ENCODE results near the gene BNC2. TPM values are rescaled to one million over a fixed set of nuclear protein-coding genes. Genes with fewer than 3 reads are reported as not detected.
"Not testable (repeated sequence)": the region's sequence is repeated elsewhere in the genome, so short reads cannot be mapped to it uniquely, and the experiment has no call there.

BNC2 gene
- total RNA-seq, 1 experiment from 2014 or later, result 4.9 TPM

GRCh38 chr9:16480584-16480983, 389.9 kb downstream of the BNC2 start:
- not testable (repeated sequence) for H3K4me3 ChIP-seq; H3K4me1 ChIP-seq (replicated peaks); H3K27me3 ChIP-seq (replicated peaks); H3K27ac ChIP-seq; DNase-seq (ENCODE audit: low read depth in 1 of 2, low spot score in 2 of 2); H3K9me3 ChIP-seq (replicated peaks); H3K36me3 ChIP-seq

- Histone ChIP-seq H3K9me3 (replicated peaks) (no peaks in the 10 kb centered on the region), H3K27me3 (replicated peaks) (no peaks in the 10 kb centered on the region), H3K27ac (no peak overlapping the region), H3K4me3 (no peak overlapping the region), H3K4me1 (replicated peaks) (no peaks in the 10 kb centered on the region), H3K36me3 (no peaks in the 10 kb centered on the region)
- DNase-seq (ENCODE audit: low read depth in 1 of 2, low spot score in 2 of 2), result no peak
Observed at GRCh38 chr9:16475996-16476395, 394.5 kb downstream of the BNC2 start.

- Histone ChIP-seq H3K36me3 (no peaks in the 10 kb centered on the region), H3K4me1 (replicated peaks) (no peaks in the 10 kb centered on the region), H3K4me3 (no peak overlapping the region), H3K9me3 (replicated peaks) (no peaks in the 10 kb centered on the region), H3K27me3 (replicated peaks) (no peaks in the 10 kb centered on the region), H3K27ac (no peak overlapping the region)
- DNase-seq (ENCODE audit: low read depth in 1 of 2, low spot score in 2 of 2), result no peak
Observed at GRCh38 chr9:16475257-16475656, 395.2 kb downstream of the BNC2 start.

GRCh38 chr9:16469184-16469583, 401.3 kb downstream of the BNC2 start:
- H3K4me1 ChIP-seq (replicated peaks), result no peaks in the 10 kb centered on the region
- no peak overlapping the region for H3K4me3 ChIP-seq
- H3K27me3 ChIP-seq (replicated peaks), result no peaks in the 10 kb centered on the region
- H3K9me3 ChIP-seq (replicated peaks), result no peaks in the 10 kb centered on the region
- no peak for DNase-seq (ENCODE audit: low read depth in 1 of 2, low spot score in 2 of 2)
- no peak overlapping the region for H3K27ac ChIP-seq
- no peaks in the 10 kb centered on the region for H3K36me3 ChIP-seq

GRCh38 chr9:16461851-16462250, 408.6 kb downstream of the BNC2 start:
- H3K4me1 ChIP-seq (replicated peaks), result no peaks in the 10 kb centered on the region
- H3K27ac ChIP-seq, result no peak overlapping the region
- DNase-seq (ENCODE audit: low read depth in 1 of 2, low spot score in 2 of 2), result no peak
- H3K27me3 ChIP-seq (replicated peaks), result no peaks in the 10 kb centered on the region
- H3K9me3 ChIP-seq (replicated peaks), result no peaks in the 10 kb centered on the region
- no peak overlapping the region for H3K4me3 ChIP-seq
- no peaks in the 10 kb centered on the region for H3K36me3 ChIP-seq

GRCh38 chr9:16461137-16461840, 409.2 kb downstream of the BNC2 start:
- no peak for DNase-seq (ENCODE audit: low read depth in 1 of 2, low spot score in 2 of 2)
- H3K27me3 ChIP-seq (replicated peaks), result no peaks in the 10 kb centered on the region
- no peaks in the 10 kb centered on the region for H3K36me3 ChIP-seq
- no peaks in the 10 kb centered on the region for H3K4me1 ChIP-seq (replicated peaks)
- no peak overlapping the region for H3K27ac ChIP-seq
- no peak overlapping the region for H3K4me3 ChIP-seq
- H3K9me3 ChIP-seq (replicated peaks), result no peaks in the 10 kb centered on the region

- no peak overlapping the region for H3K4me3 ChIP-seq
- H3K27ac ChIP-seq, result no peak overlapping the region
- H3K36me3 ChIP-seq, result no peaks in the 10 kb centered on the region
- no peak for DNase-seq (ENCODE audit: low read depth in 1 of 2, low spot score in 2 of 2)
- no peaks in the 10 kb centered on the region for H3K27me3 ChIP-seq (replicated peaks)
- no peaks in the 10 kb centered on the region for H3K9me3 ChIP-seq (replicated peaks)
- no peaks in the 10 kb centered on the region for H3K4me1 ChIP-seq (replicated peaks)
Observed at GRCh38 chr9:16460696-16461095, 409.8 kb downstream of the BNC2 start.

GRCh38 chr9:16459421-16460148, 410.9 kb downstream of the BNC2 start:
- Histone ChIP-seq H3K27ac (no peak overlapping the region), H3K4me3 (no peak overlapping the region), H3K9me3 (replicated peaks) (no peaks in the 10 kb centered on the region), H3K4me1 (replicated peaks) (no peaks in the 10 kb centered on the region), H3K27me3 (replicated peaks) (no peaks in the 10 kb centered on the region), H3K36me3 (no peaks in the 10 kb centered on the region)
- no peak for DNase-seq (ENCODE audit: low read depth in 1 of 2, low spot score in 2 of 2)

GRCh38 chr9:16458696-16459420, 411.6 kb downstream of the BNC2 start:
- Histone ChIP-seq H3K4me1 (replicated peaks) (no peaks in the 10 kb centered on the region), H3K36me3 (no peaks in the 10 kb centered on the region), H3K27me3 (replicated peaks) (no peaks in the 10 kb centered on the region), H3K9me3 (replicated peaks) (no peaks in the 10 kb centered on the region), H3K27ac (no peak overlapping the region), H3K4me3 (no peak overlapping the region)
- no peak for DNase-seq (ENCODE audit: low read depth in 1 of 2, low spot score in 2 of 2)

- H3K36me3 ChIP-seq, result no peaks in the 10 kb centered on the region
- H3K9me3 ChIP-seq (replicated peaks), result no peaks in the 10 kb centered on the region
- H3K4me3 ChIP-seq, result no peak overlapping the region
- no peak for DNase-seq (ENCODE audit: low read depth in 1 of 2, low spot score in 2 of 2)
- no peaks in the 10 kb centered on the region for H3K4me1 ChIP-seq (replicated peaks)
- H3K27ac ChIP-seq, result no peak overlapping the region
- H3K27me3 ChIP-seq (replicated peaks), result no peaks in the 10 kb centered on the region
Observed at GRCh38 chr9:16455842-16456241, 414.6 kb downstream of the BNC2 start.

GRCh38 chr9:16453390-16453789, 417.1 kb downstream of the BNC2 start:
- no peak overlapping the region for H3K4me3 ChIP-seq
- no peaks in the 10 kb centered on the region for H3K9me3 ChIP-seq (replicated peaks)
- no peak for DNase-seq (ENCODE audit: low read depth in 1 of 2, low spot score in 2 of 2)
- H3K27me3 ChIP-seq (replicated peaks), result no peaks in the 10 kb centered on the region
- no peaks in the 10 kb centered on the region for H3K36me3 ChIP-seq
- H3K4me1 ChIP-seq (replicated peaks), result no peaks in the 10 kb centered on the region
- H3K27ac ChIP-seq, result no peak overlapping the region

- Histone ChIP-seq H3K27me3 (replicated peaks) (no peaks in the 10 kb centered on the region), H3K4me3 (no peak overlapping the region), H3K9me3 (replicated peaks) (no peaks in the 10 kb centered on the region), H3K36me3 (no peaks in the 10 kb centered on the region), H3K4me1 (replicated peaks) (peaks cover 2% of the 10 kb centered on the region; the same call in 1 of the 2 replicates), H3K27ac (no peak overlapping the region)
- no peak for DNase-seq (ENCODE audit: low read depth in 1 of 2, low spot score in 2 of 2)
Observed at GRCh38 chr9:16450578-16450977, 419.9 kb downstream of the BNC2 start.

- no peak overlapping the region for H3K27ac ChIP-seq
- H3K27me3 ChIP-seq (replicated peaks), result no peaks in the 10 kb centered on the region
- H3K36me3 ChIP-seq, result no peaks in the 10 kb centered on the region
- H3K9me3 ChIP-seq (replicated peaks), result no peaks in the 10 kb centered on the region
- no peak overlapping the region for H3K4me3 ChIP-seq
- DNase-seq (ENCODE audit: low read depth in 1 of 2, low spot score in 2 of 2), result no peak
- H3K4me1 ChIP-seq (replicated peaks), result peaks cover 5% of the 10 kb centered on the region; the same call in 1 of the 2 replicates
Observed at GRCh38 chr9:16450043-16450442, 420.4 kb downstream of the BNC2 start.

GRCh38 chr9:16449076-16449730, 421.3 kb downstream of the BNC2 start:
- no peak for DNase-seq (ENCODE audit: low read depth in 1 of 2, low spot score in 2 of 2)
- Histone ChIP-seq H3K9me3 (replicated peaks) (no peaks in the 10 kb centered on the region), H3K27ac (no peak overlapping the region)

More at GRCh38 chr9:16449076-16449730, 421.3 kb downstream of the BNC2 start:
- H3K4me3 ChIP-seq, result no peak overlapping the region
- H3K27me3 ChIP-seq (replicated peaks), result no peaks in the 10 kb centered on the region
- no peaks in the 10 kb centered on the region for H3K36me3 ChIP-seq
- peaks cover 13% of the 10 kb centered on the region for H3K4me1 ChIP-seq (replicated peaks)

Measured in SJSA1 (cell line).